NCI-H1694 (cell line): ENCODE measurements around the gene KCNA2.
A peak's percentile ranks its signal among the peaks of the same experiment; 100 is the strongest.

Experiments
- DNase-seq: peaks from one replicate; lab custom pipeline; 2025; lab: John Stamatoyannopoulos, UW

KCNA2 gene

DNA sequence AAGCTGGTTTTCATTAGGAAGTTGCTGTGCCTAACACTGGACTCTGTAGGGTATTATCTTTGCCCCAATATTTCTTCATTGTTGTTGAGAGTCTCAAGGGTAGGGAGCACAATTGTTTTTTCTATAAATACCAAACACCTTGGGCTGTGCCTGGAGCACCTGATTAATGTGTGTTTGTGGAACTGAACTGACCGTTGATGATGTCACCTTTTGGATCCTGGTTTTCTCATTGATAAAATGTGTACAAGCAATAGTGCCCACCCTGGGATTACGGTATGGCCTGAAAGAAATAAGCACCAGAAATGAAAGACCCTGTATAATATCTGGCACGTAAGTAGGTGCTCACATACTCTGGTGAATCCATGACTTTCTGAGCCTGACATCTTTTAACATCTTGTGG is 39.3 kb downstream of the KCNA2 start:
- no peak for DNase-seq

DNA sequence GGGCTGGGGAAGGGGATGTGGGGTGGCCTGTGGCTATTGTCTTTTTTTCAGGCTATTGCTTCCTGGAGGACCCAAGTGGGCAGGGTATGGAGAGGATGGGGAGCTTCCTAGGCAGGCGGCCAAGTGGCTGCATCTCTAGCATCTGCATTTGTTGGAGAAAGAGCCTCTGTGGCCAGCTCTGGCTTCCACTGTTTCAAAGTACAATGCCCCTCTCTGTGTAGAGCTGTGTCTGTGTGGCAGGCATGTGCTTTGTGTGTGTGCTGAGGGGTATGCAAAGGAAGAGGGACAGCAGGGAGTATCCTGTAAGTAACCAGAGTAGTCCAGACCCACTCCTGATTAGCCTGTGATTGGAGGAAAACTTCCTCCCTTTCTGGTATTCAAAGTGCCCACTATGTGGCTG is 40.6 kb downstream of the KCNA2 start:
- no peak for DNase-seq

DNA sequence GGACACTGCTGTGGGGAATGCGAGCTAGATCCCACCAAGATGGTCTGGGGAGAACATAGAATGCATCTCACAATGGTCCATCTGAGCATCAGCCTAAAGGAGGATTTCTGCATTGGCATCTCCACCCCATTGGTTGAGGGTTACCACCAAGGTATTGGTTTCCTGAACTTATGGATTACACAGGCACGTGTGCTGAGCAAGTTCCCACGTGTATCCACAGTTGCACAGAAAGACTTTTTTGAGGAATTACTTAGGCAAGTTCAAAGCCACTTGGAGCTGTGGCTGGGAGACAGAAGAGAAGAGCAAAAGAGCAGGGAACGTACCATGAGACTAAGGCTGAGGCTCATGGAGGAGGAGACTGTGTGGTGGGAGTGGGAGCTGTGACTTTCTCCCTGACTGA is 43.1 kb downstream of the KCNA2 start:
- no peak for DNase-seq

DNA sequence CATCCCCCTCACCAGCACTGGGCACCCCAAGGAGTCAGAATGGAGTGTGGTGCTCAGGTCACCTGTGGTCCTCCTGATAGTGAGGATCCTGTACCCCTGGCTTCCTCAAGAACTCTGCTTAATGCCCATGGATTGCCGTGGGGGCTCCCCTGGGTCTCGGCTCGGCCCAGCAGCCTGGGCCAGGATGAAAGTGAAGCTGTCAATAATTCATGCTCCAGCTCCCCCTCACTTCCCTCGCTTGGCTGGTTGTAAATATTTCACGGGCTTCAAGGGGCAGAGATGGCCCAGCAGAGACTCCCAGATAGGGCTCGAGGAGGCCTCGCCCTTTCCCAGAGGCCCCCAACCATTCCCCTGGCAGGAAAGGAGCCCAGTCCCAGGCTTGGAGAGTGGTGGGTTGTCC is 44.6 kb downstream of the KCNA2 start:
- no peak for DNase-seq

DNA sequence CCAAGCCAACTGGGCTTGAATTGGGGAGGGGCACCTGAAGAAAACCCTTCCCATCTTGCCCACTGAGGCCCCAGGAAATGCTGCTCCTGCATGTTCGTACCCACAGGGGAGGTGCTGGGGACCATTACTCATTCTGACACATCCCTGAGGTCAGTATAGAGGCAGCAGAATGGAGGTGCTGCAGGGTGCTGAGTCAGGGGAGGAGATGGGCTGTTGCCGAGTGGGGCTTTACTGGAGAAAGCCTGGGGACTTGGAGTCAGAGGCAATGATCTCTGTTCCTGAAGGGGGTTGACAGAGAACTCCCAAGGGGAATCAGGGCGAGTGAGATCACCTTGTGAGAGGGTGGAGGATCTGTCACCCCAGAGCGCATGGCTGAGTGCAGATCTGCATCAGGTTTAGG is 47.0 kb downstream of the KCNA2 start:
- DNase-seq, result no peak

DNA sequence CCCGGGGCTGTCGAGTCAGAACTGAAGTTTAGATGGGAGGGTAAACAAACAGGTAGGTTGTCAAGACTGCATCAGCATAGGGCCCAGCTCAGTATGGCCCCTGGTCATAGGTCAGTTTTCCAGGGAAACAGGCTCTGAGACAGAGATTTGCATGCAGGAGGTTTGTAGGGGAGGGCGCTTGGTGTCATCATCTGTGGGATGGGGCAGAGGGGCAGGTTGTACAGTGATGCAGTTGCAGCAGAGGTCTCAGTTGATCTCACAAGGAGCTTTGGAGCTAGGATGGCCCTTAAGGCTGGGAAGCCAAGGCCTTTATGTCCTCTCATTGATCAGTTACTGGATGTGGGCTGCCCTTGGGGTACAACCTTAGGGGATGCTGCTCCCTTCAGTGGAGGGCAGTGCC is 48.7 kb downstream of the KCNA2 start:
- DNase-seq, result no peak

DNA sequence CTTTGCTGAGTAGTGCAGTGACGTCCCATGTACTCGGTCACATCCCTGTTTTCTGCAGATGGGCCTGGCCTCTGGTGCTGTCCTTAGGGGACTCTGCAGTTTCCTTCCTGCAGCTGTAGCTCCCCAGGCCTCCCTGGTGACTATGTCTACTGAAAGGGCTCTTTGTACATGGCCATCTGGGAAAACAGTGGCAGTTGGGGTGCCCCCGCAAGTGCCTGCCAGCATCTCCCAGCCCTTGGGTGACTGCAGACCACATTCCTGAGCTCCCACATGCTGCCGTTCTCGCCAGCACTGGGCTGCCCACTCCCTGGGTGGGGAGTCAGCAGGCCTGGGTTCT is 49.7 kb downstream of the KCNA2 start:
- no peak for DNase-seq

DNA sequence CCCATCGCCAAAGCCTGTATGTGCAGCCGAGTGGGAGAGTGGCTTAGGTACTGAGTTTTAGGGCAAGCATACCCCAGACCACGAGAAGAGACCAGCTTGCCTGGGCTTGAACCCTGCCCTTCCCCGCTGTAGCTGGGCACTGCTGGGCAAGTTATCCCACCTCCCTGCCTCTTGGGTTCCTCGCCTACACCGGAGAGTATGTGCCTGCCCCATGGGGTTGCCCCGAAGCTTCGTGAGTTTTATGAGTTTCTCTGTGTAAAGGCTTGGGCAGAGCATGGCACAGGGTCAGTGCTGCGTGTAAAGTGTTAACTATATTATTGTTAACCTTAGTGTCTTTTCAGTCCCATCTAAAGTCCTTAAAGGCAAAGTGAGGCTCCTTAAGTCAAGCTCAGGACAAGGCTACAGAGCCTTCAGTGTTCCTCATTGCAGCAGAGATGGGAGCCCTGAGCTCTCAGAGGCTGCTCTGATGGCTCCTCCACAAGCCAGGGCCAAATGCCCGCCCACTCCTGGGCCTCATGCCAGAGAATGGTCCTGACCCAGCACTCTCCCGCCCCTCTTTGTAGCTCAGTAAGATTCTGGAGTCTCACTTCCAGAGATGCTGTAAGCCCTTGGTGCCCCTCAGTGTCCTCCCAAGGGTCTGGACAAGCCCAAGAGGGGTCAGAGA is 50.2 kb downstream of the KCNA2 start:
- DNase-seq, result peak; percentile 25

DNA sequence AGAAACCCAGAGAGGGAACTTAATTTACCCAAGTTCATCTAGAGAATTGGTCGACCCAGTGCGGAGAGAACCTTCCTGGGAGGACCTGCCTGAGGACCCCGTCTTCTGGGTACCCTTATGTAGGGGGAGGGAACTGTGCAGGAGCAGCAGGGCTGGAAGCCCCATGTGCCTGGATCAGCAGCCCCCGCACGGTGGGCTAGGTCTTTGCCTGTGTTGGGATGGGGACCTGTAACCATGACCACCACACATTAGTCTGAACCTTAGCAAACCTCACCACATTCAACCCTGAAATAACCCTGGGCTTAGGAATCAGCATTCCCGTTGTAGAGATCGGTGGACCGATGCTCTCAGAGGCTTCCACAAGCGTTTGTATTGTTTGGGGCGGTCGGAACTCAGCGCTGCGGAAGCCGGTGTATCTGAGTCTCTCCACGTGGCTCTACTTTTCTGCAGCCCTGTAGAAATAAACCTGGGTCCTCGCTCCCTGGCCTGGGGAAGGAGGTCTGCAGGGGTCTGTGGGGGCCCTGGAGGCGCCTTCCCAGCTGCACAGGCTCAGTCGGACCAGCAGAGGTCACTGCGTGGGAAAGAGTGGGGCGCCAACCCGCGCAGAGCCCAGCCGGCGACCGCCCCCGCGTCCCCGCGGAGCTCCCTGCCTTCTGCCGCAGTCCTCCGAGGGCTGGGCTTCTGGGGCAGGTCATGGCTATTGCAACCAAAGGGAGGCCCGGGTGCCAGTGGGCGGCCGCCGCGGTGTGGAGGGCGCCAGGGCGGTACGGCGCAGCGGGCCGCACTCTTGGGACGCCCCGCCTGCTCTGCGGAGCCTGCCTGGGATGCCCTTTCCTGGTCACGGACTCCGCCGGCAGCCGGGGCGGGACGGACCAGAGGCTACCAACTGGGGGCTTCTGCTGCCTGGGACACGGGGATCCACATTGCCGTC is 51.0 kb downstream of the KCNA2 start:
- no peak for DNase-seq

DNA sequence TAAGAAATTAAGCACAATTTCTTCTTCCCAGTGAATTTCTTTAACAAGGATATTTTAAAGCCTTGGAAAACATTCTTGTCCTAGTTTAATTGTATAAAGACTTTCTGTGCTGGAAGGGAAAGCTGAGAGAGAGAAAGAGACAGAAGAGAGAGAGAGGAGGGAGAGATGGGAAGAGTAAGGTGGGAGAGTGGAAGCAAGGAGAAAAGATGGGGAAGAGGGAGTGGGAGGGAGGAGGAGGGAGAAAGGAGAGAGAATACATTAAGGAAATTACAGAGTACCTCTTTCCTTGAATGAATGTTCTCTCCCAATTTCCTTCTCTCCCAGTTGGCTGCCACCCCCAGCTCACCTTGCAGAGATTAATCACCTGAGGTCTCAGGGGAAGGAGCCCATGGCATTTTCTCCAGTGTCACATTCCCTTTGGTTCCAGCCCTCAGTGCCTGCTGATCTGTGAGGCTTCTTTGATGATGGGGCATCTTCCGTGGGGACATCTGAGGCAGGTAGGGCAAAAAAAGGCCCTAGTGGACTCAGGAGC is 54.8 kb downstream of the KCNA2 start:
- no peak for DNase-seq

DNA sequence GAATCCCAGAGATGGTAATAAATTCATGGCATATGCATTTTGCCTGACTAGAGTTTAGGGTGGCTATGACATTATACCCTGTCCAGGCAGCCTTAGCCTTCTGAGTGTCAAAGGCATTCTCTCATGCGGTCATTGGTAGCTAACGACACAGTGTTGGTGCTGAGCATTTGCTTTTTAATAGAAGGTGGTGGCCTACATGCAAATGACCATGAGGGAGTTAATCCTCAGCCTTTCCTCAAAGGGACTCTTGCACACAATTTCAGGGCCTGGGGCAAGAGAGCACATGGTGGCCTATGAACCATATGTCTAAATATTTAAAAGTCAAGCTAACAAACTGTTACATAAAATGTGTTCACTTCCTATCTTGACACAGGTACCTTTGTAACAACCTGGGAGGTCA is 56.3 kb downstream of the KCNA2 start:
- DNase-seq, result no peak

DNA sequence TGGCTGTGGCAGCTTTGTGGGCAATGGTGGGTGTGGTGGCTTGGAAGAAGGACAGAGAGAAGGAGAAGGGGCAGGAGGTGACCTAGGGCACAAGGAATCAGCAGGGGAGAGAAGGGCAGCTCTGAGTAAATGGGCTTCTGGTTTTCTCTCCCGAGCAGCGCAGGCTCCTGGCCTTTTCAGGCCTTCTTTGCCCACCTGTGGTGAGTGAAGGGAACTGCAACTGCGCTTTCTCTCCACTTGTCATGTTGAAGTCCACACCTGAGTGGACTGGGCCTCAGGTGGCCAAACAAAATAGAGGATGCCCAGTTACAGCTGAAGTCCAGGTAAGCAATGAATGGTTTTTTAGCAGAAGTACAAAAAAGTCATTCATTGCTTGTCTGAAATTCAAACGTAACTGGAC is 57.8 kb downstream of the KCNA2 start:
- peak; percentile 57 for DNase-seq

DNA sequence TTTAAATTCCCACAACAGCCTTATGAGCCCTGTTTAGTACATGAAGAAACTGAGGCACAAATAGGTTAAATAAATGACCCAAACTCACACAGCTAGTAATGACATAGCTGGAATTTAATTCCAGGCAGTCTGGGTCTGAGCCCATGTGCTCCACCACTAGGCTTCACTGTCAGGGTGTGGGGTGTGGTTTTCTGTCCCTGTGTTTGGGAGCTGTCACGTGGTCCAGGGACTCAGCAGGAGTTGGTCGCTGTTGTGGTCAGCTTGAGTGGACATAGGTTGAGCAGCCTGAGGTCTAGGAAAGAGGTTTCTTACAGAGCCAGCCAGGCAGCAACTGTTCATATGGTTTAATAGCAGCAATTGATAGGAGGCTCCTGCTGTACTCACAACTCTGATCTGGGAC is 59.1 kb downstream of the KCNA2 start:
- DNase-seq, result no peak

DNA sequence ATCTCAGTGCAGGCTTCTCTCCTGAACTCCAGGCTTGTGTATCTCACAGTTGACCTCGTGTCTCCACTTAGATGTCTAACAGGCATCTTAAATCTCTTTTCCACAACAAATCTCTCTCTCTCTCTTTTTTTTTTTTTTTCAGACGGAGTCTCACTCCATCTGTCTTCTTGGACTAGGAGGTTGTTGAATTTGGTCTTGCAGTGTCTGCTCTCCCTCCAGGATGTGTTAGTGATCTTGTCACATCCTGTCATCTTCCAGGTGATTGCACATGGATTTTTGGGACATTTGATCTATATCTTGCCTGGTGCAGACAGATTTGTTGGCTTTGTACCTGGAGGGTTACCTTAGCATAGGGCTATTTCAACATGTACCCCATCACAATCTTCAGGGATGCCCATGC is 60.7 kb downstream of the KCNA2 start:
- no peak for DNase-seq

DNA sequence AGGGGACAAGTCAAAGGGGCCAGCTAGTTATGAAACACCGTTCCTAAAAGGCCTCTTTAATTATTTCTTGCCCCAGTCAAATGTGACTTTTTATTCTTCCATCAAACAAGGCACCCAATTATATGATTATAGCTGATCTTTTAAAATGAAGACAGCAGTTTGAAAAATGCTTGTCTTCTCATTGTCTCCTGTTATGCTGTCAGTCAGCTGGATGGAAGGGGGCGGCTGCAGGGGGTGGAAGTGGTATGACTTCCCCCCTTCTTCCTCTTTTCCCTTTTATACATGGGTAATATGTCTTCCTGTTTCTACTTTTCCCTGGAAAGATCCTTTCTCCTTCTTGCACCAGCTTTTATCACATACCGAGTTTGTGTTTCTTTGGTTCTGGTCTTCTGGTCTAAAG is 61.4 kb downstream of the KCNA2 start:
- no peak for DNase-seq
